ENCODE measurements around the gene XXYLT1. TPM values are rescaled to one million over a fixed set of nuclear protein-coding genes. Genes with fewer than 3 reads are reported as not detected.

XXYLT1 gene
- total RNA-seq, 3 donors from 2014 or later, result 10.0 to 10.7 (median 10.2) TPM

DNA sequence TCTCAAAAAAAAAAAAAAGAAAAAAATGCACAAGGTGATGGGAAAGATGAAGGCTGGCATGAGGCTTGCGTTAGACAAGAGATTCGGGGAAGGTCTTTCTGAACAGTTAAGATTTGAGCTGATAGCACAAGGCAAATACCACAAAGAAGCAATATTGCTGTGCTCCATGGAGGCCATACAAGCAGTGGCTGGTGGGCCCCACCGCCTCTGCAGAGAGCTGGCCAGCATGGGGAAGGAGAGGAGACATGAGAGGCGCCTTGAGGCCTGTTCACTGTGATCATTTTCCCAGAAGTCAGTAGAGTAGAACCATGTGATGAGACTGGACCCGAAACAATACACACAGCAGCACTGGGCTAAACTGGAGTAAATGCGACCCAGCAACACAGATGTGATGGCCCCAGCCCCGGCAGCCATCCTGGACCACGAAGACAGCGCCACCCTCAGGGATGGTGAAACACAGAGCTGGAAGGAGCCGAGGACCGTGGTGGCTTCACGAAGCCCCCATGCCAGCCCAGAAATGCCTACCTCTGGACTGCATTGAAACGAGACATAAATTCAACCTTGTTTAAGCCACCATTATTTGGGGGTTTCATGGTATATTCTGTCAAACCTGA lies 5.5 kb downstream of the XXYLT1 start:
- no peaks in the 10 kb centered on the region for H3K9me3 ChIP-seq
- intact Hi-C loops (cut with DNase I, micrococcal nuclease), result loop anchor here in 1 of 2 donors (10.0 kb wide), 1 partner anchor 581 kb away; the partner anchor contains the start of gene FAM43A
- H3K4me3 ChIP-seq, result no peak overlapping the region
- no peak for DNase-seq
- no peaks in the 10 kb centered on the region for H3K36me3 ChIP-seq (ENCODE audit: low read depth)
- peaks cover 20% of the 10 kb centered on the region for H3K4me1 ChIP-seq (ENCODE audit: low read depth)
- TF ChIP-seq, protein P1, sequence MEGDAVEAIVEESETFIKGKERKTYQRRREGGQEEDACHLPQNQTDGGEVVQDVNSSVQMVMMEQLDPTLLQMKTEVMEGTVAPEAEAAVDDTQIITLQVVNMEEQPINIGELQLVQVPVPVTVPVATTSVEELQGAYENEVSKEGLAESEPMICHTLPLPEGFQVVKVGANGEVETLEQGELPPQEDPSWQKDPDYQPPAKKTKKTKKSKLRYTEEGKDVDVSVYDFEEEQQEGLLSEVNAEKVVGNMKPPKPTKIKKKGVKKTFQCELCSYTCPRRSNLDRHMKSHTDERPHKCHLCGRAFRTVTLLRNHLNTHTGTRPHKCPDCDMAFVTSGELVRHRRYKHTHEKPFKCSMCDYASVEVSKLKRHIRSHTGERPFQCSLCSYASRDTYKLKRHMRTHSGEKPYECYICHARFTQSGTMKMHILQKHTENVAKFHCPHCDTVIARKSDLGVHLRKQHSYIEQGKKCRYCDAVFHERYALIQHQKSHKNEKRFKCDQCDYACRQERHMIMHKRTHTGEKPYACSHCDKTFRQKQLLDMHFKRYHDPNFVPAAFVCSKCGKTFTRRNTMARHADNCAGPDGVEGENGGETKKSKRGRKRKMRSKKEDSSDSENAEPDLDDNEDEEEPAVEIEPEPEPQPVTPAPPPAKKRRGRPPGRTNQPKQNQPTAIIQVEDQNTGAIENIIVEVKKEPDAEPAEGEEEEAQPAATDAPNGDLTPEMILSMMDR (IDR thresholded peaks at IDR 0.05), result no peak
- no peak for ATAC-seq

DNA sequence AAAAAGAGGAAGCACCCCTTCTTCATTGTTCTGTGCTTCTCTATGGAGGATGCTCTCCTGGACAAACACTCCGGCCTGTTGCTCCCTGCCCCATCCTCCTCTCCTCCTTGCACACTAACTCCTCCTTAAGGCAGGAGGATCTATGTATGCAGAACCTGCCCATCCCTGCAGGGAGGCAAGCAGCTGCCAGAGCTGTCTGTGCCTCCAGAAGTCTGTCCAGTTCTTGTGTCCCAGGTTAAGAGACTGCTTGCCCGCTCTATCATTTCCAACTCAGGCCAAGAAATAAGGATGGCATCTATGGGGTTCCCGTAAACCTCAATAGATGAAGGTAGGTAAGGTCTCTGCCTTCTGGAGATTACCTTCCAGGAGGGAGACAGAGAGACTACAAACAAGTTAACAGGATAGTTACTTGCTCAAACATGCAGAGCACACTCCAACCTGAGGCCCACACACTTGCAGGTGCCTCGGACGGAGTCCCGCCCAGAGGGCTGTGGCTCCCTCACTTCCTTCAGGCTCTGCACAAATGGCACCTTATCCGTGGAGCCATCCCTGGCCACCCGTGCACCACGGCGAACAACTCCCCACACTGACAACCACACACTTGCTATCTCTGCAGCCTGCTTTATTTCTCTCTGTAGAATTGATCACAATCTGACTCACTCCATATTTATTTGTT lies 6.9 kb downstream of the XXYLT1 start:
- intact Hi-C loops (cut with DNase I, micrococcal nuclease), result loop anchor here in 1 of 2 donors (10.0 kb wide), 1 partner anchor 579 kb away; the partner anchor contains the start of gene FAM43A
- no peak for ATAC-seq
- Histone ChIP-seq H3K36me3 (ENCODE audit: low read depth) (no peaks in the 10 kb centered on the region), H3K9me3 (no peaks in the 10 kb centered on the region), H3K4me3 (no peak overlapping the region), H3K4me1 (ENCODE audit: low read depth) (peaks cover 16% of the 10 kb centered on the region)
- TF ChIP-seq, protein P1 (IDR thresholded peaks at IDR 0.05), result no peak
- DNase-seq, result no peak

DNA sequence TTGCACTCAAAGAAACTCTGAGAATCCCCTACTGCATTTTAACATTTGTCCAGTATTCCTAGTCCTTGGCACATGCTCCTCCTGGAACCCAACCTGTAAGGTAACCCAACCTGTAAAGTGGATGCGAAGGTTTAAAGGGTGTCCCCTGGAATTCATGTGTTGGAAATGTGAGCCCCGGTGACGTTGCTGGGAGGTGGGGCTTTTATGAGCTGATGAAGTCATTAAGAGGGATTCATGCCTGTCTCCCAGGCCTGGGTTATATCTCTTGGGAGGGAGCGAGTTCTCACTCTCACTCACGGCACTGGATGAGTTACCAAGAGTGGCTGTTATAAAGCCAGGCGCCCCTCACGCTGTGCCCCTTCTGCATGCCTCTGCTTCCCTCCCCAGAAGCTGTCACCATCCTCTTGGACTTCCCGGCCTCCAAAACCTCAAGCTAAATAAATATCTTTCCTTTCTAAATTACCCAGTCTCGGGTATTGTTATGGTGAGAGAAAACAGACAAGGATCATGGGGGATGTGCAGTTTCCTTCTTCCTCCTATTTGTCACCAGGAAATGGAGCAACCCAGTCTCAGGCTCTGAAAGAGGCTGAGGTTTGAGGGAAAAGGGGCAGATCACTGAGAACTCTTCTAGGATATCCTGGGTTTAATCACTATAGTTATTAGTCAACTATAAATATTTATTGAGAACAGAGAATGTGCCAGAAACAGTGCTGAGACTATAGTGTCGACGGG lies 7.6 kb downstream of the XXYLT1 start:
- Histone ChIP-seq H3K36me3 (ENCODE audit: low read depth) (no peaks in the 10 kb centered on the region), H3K4me3 (no peak overlapping the region), H3K4me1 (ENCODE audit: low read depth) (peaks cover 23% of the 10 kb centered on the region), H3K9me3 (no peaks in the 10 kb centered on the region)
- ATAC-seq (no peak), DNase-seq (no peak)
- intact Hi-C loops (cut with DNase I, micrococcal nuclease), result loop anchor here in 1 of 2 donors (10.0 kb wide), 1 partner anchor 579 kb away; the partner anchor contains the start of gene FAM43A
- TF ChIP-seq, protein P1 (IDR thresholded peaks at IDR 0.05), result no peak

DNA sequence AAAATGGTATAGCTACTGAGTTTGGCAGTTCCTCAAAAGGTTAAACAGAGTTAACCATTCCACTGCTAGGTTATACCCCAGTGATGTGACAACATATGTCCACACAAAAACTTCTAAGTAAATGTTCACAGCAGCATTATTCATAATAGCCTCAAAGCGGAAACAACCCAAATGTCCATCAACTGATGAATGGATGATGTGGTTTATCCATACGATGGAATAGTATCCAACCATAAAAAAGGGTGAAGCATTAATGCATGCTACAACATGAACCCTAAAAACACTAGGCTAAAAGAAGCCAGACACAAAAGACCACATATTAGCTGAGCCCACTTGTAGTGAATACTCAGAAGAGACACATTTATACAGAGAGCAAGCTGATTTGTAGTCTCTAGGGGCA lies 9.0 kb downstream of the XXYLT1 start:
- TF ChIP-seq, protein P1 (IDR thresholded peaks at IDR 0.05), result no peak
- intact Hi-C loops (cut with DNase I, micrococcal nuclease), result loop anchor here in 1 of 2 donors (10.0 kb wide), 1 partner anchor 577 kb away; the partner anchor contains the start of gene FAM43A
- no peaks in the 10 kb centered on the region for H3K9me3 ChIP-seq
- H3K36me3 ChIP-seq (ENCODE audit: low read depth), result no peaks in the 10 kb centered on the region
- DNase-seq (no peak), ATAC-seq (no peak)
- peaks cover 25% of the 10 kb centered on the region for H3K4me1 ChIP-seq (ENCODE audit: low read depth)
- no peak overlapping the region for H3K4me3 ChIP-seq

DNA sequence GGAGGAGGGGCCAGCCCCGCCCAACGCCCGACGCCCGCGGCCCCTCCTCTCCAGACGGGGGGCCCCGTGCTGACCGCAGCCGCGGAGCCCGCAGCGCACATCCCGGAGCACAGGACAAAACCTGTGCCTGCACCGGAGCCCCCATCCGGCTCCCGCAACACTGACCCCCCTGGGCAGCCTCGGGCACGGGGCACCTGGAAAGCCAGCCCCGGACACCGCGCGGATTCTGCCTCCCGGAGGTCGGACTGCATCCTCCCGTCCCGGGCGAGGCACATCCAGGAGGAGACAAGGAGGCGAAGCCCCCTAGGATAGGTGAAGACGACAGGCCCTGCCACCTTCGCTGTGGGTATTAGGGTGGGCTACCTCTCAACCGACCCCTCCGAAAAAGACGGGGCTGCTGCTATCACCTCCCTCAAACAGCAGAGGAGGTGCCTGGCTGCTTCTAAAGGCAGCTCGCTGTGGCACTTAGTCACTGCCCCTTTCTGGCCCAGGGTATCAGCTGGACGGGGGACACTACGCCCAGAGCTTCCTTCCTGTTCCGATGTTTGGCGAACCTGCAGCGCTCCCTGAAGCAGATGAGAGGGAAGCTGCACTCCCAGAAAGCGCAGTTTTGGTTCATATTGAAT lies 10.6 kb downstream of the XXYLT1 start:
- H3K4me3 ChIP-seq, result peak overlapping the region; percentile 28
- no peaks in the 10 kb centered on the region for H3K36me3 ChIP-seq (ENCODE audit: low read depth)
- H3K4me1 ChIP-seq (ENCODE audit: low read depth), result peaks cover 25% of the 10 kb centered on the region
- H3K9me3 ChIP-seq, result no peaks in the 10 kb centered on the region
- TF ChIP-seq, protein P1 (IDR thresholded peaks at IDR 0.05), result no peak
- DNase-seq (peak in 2 of 3 donors; percentile 49 to 74), ATAC-seq (peak; percentile 54)
- intact Hi-C loops (cut with DNase I, micrococcal nuclease), result loop anchor here in 1 of 2 donors (10.0 kb wide), 1 partner anchor 576 kb away; the partner anchor contains the start of gene FAM43A
